GM19239 (cell line): ENCODE data around the gene RAB27A.
"Not testable (repeated sequence)": the region's sequence is repeated elsewhere in the genome, so short reads cannot be mapped to it uniquely, and the experiment has no call there.

Source experiments
- DNase-seq: peaks from one replicate; pipeline ENCODE4 v3.0.0; 2011; ENCODE audit warnings: low spot score; ENCODE audit not compliant: insufficient read length
- FAIRE-seq: peaks from 2 replicates; lab custom pipeline; 2011; peaks lifted over from hg19 to GRCh38; lab: Jason Lieb, UNC

Gene RAB27A

DNA sequence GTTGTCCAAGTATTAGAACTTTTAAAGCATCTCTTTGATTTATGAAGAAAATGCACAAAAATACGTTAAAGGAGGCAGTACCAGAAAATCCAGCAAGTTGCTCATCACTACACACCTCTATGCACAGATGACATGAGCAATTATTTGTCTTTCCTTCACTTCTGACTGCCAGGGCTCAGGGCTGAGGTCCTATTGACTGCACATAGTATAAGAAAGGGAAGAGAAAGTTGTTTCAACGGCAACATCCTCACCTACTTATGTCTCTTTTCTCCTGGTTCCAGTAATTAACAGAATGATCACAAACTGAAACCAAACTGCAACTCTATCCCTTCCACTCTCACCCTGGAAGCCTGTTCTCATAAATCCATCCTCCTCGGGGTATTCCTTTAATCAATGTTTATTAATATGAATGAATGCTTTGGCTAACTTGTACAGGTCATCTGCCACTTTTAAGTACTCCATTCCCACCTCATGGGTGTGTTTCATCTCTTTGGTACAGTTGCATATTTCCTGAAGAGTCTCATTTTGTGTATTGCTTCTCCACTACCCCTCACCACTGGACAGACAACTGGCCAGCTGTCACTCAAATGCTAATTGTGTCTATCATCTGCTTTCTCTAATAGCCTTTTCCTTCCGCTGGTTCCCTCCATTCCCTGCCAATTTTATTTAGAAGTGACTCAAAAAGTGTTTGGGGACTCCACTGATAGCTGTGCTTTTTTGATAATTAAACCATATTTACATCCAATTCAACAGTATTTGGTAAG, 34.5 kb downstream of the RAB27A start:
- DNase-seq, result no peak
- FAIRE-seq, result peak; percentile 42

GRCh38 chr15:55253580-55253979, 36.0 kb downstream of the RAB27A start:
- no peak for DNase-seq
- FAIRE-seq, result no peak

DNA sequence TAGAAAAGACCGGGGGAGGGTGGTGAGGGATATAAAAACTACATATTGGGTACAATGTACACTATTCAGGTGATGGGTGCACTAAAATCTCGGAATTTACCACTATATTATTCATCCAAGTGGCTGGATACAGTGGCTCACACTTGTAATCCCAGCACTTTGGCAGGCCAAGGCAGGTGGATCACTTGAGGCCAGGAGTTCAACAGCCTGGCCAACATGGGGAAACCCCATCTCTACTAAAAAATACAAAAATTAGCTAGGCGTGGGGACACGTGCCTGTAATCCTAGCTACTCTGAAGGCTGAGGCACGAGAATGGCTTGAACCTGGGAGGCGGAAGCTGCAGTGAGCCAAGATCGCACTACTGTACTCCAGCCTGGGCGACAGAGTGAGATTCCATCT, 37.4 kb downstream of the RAB27A start:
- FAIRE-seq, DNase-seq: not testable (repeated sequence)

- no peak for DNase-seq
- no peak for FAIRE-seq
These were observed 38.7 kb downstream of the RAB27A start for GRCh38 chr15:55250941-55251340.

DNA sequence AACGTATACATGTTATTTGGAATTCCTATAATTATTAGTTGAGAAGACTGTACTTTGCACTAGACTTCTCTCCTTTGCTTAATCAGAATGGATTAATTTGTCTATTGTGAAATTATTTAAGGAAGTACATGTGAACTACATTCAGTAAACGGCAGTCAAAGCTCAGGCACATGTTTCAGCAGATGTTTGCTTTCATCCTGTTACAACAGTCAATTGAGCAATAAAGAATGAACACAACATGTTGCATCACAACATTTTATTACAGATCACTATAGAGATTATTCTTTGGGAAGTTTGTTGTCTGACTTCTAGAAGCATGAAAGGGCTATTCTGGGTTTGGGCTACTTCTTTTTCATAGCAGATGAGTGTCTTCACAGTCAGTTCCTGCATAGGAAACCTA, 39.2 kb downstream of the RAB27A start:
- FAIRE-seq, result no peak
- DNase-seq, result no peak

- DNase-seq, FAIRE-seq: not testable (repeated sequence)
These were observed 39.7 kb downstream of the RAB27A start for GRCh38 chr15:55249885-55250284.

DNA sequence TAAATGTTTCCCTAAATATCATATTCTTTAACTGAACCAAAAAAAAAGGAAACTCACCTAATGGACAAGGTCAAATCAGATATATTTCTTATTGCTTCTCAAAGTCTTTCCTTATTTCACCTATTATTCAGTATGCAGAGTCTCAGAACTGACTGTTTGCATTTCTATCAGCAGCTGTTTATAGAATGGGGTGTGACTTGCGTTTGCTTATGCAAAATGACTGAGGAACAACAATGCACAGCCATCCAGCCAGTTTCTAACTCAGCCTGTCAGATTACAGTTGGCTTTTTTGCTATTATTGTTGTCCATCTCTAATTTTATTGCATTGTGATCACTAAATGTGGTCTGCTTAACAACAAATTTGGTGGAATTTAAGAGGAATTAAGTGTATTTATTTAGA, 40.7 kb downstream of the RAB27A start:
- DNase-seq (no peak), FAIRE-seq (no peak)

GRCh38 chr15:55247766-55248427, 41.7 kb downstream of the RAB27A start:
- DNase-seq (no peak), FAIRE-seq (no peak)

DNA sequence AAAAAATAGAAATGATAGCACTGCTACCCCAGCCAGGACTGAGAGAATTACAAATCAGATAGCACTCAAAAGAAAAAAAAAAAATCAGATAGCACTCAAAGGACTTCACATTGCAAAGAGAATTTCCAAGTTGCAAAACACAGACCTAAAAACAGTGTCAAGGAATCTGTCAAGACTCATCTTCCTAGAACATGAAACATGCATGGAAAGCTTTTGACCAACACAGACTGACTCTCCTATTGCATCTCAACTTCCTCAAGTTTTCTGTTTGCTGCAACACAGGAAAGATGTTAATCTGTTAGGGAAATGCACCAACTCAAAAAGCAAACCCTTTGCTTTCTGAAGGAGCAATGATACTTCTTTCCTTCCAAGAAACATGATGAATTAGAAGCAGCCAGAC, 42.3 kb downstream of the RAB27A start:
- FAIRE-seq (no peak), DNase-seq (no peak)

DNA sequence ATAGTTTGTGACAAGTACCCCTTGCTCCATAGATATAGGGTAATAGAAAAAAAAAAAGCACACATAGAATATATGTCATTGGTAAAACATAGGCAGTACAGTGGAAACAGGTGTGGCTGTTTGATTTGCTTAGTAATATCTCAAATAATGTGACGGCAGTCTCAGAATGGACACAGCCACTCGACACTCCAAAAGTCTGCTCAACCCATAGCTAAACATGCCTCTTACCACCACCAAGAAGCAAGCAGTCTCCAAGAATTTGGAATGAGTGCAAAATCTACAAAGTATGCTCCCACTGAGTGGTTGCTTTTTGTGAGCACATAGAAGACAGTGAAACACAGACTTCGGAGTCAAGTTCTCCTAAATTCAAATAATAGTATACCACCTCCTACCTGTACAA, 43.0 kb downstream of the RAB27A start:
- FAIRE-seq (no peak), DNase-seq (no peak)

GRCh38 chr15:55245059-55245458, 44.6 kb downstream of the RAB27A start:
- no peak for FAIRE-seq
- no peak for DNase-seq

- DNase-seq (no peak), FAIRE-seq (no peak)
These were observed 47.7 kb downstream of the RAB27A start for GRCh38 chr15:55241891-55242290.

GRCh38 chr15:55241186-55241585, 48.4 kb downstream of the RAB27A start:
- FAIRE-seq (no peak), DNase-seq (no peak)

DNA sequence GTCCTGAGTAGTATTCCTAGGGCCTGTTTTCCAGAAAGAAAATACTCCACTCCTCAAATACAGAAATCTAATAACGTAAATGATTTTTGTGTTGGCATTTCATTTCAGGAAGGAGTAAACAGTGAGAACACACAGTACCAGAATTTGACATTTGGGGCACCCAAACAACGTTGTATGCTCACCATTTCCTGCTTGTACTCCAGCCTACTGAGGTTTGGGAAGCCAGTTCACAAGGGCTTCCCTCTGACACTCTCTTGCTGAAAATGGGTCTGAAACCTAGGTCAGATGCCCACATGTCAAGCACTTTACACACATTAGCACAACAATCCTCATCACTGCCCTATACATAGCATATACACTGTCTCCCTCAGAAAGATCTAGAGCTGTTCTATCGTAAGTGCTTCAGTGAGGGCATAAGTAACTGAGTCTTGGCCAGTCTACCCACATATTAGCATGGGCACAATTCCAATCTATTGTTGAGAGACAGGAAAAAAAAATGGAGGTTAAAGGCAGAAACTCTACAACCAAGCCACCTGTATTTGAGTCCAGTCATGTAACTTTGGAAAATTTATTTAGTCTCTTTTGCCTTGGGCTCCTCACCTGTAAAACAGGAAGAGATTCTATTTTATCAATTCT, 49.4 kb downstream of the RAB27A start:
- no peak for FAIRE-seq
- DNase-seq, result no peak

DNA sequence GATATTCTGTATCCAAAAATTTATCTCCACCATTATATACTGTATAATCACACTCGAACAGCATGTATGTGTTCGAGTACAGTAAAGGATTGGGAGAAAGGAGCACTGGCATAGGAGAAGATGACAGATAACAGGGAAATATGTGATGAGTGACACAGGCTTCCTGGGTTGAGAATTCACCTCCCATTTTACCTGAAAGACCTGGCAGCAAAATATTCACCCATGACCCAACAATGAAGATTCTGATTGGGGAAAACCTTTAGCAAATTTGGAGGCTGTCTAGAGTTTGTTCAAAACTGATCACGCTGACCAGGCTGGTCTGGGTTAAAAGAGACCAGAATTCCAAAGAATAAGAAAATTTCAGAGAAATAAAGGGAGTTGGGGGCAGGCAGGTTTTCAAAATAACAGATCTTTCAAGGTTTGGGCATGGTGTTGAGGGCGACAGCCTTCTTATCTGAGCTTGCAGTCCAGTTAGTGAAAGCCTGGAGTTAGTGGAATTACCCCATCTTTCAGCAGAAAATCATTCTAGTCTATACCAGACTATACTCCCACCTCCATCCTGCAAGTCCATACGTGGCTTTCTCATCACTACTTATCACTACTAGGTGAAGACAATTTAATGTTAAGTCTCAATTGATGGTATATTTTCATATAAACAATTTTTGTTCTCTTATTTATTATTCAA, 50.0 kb downstream of the RAB27A start:
- FAIRE-seq (no peak), DNase-seq (no peak)

GRCh38 chr15:55238877-55239276, 50.7 kb downstream of the RAB27A start:
- FAIRE-seq (no peak), DNase-seq (no peak)

DNA sequence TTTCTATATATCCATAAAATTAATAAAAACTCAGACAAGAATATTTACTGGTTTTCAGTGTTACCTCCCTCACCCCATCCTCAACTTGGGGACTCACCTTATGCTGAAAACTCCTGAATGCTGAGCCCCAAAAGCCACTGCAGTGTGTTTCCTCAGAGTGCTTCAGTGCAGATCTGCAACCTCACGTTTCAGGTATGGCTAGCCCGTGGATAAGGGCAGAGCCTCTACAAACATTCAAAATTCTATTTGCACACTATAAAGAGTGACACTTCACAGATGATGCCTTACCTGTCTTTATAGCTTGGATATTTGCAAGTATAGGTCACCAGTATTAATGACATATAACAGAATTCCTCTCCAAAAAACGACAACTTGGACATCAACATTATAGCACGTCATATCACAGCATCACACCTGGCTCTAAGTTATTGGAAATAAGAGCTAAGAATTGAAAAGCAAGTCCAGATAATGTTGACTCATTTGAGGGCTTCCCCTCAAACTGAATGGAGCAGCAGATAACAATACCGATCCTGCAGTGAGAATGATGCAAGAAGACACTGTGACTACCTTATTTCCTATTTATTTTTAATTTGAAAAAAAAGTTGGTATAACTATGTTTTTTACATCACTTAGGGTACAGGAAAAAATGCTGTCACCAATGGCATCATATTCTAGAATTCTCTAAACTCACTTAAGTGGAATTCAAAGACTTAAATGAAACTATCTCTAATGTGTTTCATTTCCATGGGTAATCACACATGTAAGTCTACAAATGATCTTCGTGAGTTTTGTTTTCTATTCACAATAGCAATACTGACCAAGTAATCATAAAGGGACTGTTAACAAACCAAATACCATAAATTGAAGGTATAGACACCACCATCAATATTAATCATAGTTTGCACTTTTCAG, 52.1 kb downstream of the RAB27A start:
- DNase-seq, result no peak
- no peak for FAIRE-seq

DNA sequence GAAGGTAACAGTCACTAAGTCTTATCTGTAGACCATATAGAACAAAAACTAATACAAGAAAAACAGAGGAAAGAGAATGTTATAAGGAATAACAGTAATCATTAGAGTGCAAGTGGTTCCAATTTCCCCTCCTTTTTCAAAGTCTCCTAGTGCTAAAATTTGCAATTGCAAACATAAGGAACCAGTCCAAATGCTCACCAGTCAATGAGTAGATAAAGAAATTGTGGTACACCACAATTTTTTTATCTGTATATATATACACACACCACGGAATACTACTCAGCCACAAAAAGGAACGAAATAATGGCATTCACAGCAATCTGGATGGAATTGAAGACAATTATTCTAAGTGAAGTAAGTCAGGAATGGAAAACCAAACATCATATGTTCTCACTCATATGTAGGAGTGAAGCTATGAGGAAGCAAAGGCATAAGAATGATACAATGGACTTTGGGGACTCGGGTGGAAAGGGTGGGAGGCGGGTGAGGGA, 54.0 kb downstream of the RAB27A start:
- FAIRE-seq, result no peak

GRCh38 chr15:55234800-55235104, 54.9 kb downstream of the RAB27A start:
- FAIRE-seq (no peak), DNase-seq (no peak)

More for the DNA sequence above, 54.0 kb downstream of the RAB27A start:
- no peak for DNase-seq
